Measurements from ENCODE around the gene RREB1.

The RREB1 gene

DNA sequence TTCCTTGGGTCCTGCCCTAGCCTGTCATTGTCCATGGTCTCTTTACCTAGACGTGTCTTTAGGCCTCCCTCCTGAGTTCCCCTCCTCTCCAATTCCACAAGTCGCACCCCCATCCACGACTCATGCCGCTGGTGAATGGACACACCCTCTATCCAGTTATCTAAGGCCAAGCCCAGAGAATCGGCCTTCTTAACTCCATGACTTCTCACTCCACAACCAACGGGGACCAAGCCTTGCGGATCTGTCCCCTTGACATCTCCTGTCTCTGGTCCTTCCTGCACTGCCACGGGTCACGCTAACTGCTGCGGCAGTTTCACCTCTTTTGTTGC lies 7.0 kb upstream of the RREB1 start:
- no peak for DNase-seq

DNA sequence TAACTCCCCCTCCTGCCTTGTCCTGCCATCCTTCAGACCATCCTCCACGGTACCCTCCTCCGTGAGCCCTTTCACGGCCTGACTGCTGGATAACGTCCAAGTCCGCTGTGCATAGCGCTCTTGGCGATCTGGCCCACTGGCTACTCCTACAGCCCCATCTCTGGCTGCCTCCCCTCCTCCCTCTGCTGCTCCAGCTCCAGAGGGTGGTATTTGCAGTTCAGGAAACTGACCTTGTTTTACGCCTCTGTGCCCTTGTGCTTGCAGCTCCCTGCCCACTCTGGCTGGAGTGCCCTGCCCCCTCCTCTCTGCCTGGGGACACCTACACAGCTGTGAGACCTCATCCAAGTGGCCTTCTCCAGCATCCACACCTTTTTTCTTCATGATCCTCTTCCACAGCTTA lies 6.5 kb upstream of the RREB1 start:
- DNase-seq = no peak

DNA sequence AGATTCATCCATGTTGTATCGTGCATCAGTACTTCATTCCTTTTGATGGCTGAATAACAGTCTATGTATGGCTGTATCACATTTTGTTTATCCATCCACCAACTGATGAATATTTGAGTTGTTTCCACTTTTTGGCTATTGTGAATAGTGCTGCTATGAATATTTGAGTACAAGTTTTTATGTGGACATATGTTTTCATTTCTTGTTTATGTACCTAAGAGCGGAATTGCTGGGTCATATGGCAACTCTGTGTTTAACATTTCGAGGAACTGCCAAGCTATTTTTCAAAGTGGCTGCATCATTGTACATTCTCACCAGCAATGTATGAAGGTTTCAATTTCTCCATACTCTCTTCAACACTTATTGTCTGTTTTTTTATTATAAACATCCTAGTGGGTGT lies 3.0 kb upstream of the RREB1 start:
- DNase-seq = no peak

DNA sequence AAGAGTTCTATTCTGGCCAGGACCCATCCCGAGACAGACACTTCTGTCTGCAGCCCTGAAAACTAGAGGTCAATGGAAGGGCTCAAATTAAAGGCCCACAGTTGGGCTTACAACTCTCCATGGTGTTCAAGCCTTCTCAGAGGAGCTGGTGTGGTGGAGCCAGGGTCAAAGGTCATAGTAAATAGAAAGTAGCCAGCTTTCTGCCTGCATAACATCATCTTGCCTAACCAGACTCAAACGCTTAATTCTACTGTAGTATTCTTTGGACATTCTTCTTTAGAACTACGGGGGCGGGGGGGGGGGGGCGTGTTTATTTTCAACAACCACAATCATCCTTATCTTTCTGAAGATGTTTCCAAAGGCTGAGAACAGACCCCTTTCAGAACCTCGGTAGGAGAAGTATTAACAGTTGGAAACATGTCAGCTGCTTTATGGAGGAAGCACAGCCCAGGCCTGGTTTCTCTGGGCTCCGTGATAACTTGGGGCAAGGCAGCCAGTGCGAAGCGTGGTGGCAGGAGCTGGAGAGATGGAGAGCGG lies 1.5 kb upstream of the RREB1 start:
- DNase-seq = no peak

DNA sequence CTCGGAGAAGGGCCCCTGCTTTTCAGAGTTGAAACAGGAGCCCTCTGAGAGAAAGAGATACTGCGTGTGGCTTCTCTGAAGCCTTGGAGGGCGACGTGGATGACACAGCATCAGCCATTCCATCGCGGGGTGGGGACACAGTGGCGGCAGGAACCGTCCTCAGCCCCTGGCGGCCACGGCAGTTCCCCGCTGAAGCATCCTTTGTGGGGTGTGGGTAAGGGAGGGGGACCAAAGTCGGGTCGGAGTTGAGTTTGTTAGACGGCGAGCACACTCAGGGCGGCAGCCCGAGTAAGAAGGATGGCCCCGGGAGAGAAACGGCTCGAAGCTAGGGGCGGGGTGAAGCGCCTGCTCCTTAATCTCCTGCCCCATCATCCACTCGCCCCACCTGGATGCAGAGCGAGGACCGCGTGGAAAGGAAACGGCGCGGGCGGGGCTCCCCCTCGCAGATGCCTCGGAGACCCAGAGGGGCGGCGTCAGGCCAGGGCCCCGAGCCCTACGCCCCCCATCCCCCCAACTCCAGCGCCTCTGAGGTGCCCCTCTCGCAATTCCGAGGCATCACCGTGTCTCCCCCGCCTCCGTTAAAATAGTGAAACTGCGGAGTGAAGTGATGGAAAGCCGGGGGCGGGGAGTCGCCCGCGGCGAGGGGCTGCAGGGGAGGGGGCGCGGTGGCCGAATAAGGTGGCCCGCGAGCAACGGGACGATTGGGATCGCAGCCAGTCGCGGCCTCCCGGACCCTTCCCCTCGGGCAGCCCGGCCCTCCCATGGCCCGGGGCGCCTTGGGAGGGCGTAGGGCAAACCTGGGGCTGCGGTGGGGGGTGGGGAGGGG lies 796 bp upstream of the RREB1 start:
- peak; percentile 53 for DNase-seq

DNA sequence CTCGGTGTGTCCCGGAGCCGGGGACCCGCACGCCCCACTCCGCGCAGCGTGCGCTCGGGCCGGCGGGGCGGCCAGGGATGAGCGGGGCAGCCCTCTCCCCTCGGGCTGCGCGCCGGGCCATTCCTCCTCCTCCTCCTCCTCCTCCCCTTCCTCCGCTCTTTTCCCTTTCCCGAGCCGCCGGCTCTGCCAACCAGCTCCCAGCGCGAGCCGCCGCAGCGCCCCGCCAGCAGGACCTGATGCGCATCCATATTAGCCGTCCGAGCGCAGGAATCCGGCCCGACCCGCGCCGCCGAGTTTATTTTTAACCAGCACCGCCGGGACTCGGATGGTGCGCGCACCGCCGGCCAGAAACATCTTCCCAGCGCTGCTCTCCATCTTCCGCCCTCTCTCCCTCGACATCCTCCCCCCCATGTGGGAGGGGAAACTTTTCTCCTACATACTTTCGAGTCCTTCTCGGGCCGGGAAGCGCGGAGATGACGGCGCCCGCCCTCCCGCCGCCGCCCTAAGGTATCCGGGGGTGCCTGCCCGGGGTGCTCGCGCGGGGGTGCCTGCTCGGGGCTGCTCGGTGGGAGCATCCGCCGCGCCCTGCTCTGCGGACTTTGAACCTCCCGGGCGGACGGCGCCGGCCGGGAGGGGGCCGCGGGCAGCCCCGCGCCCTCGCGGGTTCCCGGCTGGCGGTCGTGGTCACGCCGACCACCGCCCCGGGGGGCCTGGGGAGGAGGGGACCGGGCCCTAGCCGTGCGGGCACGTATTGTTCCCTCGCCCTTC lies 619 bp downstream of the RREB1 start:
- DNase-seq = no peak

DNA sequence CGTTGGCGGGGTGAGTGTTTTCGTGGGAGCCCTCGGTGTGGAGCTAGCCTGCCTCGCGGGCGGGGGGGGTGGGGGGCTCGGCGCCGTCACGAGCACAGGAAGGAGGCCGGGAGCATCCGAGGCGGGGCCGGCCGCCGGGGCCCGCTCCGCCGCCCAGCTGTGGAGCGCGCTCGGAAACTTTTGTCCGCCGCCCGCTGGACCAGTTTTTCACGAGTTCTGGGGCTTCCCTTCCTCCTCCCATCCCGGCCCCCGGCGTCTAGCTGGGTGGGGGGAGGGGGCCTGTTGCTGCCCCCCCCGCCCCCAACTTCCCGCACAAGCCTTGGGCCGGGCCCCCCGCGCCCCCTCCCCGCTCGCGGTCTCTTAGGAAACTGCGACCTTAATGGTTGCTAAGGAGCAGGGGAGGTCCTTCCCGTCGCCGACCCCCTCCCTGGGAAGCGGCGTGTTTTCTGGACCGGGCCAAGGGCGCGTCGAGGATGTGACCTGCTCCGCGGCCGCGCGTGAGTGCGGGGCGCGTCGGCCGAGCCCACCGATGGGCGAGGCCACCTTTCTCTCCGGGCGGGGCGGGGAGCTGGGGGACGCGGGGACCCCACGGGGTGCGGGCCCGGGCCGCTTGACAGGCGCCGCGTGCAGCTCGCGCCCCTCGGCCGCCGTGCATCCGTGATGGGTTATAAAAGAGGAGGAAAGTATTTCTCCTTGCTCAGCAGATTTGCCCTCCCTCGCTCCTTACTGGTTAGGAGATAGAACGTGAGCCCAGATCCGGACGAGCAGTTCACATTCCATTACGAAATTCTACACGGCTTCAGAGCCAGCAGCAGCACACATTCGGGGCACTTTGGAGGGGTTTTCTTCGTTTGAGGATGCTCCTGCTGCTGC lies 1.4 kb downstream of the RREB1 start:
- peak; percentile 16 for DNase-seq

DNA sequence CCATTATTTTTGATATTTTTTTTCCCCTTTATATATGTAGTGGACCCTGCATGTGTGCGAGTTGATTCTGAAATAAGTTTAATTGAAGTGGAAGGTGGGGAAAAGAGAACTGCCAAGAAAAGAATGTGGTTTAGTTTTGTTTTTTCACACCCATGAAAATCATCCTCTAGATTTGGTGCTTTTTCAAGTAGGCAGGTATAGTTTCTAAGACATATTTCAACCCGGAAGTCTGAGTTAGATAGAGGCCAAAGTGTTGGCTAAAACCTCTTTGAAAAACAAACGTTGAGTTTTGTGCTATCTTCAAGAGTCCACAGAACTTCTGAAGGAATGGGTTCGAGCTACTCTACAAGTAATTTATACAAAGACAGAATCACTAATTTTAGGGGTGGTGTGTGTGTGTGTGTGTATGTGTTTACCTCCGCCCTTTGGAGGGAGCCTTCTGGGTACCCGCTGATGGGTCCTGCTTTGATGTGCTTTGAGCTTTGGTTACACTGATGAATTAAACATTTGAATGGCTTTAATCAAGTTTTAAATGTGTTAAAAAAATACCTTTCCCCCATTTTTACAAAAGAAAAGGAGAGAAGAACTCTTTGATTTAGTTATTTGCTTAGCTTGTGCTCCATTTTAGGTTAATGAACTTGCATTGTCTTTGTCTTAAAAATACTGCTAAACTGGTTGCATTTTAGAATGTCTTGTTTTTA lies 2.5 kb downstream of the RREB1 start:
- DNase-seq = no peak

DNA sequence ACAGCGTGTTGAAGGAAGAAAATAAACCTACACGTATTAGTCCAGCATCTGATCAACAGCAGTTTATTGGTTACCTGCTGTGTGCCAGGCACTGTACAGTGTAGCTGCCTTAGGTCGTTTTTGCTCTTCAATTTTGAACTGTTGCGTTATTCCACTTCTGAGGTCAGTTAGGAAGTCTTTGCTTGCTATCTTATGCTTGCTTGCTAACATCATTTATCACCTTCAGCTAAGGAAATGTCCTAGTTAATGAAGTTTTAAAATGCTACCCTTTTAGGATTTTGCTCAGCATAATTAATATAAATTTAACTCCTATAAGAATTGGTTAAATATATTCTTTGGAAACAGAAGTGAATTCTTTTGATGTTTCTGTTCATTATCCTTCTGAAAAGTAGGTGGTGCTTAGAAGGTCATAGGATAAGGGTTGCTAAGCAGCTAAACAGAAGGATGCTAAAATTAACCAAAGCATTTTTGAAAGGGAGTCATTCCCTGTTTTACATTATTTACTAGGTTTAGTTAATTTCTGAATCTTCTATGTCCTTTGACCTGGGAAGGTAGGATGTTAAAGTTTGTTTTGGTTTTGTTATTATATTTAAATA lies 3.4 kb downstream of the RREB1 start:
- DNase-seq = no peak

DNA sequence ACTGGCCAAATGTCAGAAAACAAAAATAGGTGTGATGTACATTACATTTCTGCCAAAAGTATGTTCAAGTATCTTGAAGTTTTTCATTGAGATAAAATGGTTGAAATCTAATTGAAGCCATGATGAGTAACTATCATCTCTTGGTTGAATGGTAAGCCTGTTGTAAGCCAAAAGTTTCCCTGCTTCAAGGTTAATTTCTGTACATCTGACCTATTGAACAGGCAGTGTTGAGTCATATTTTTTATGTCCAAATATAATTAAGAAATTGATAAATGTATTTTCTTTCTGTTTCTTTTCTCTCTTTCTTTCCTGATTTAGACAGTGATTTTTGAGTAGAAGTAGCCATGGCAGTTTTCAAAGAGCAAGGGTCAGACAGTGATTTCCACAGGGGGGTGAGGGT lies 4.4 kb downstream of the RREB1 start:
- no peak for DNase-seq

DNA sequence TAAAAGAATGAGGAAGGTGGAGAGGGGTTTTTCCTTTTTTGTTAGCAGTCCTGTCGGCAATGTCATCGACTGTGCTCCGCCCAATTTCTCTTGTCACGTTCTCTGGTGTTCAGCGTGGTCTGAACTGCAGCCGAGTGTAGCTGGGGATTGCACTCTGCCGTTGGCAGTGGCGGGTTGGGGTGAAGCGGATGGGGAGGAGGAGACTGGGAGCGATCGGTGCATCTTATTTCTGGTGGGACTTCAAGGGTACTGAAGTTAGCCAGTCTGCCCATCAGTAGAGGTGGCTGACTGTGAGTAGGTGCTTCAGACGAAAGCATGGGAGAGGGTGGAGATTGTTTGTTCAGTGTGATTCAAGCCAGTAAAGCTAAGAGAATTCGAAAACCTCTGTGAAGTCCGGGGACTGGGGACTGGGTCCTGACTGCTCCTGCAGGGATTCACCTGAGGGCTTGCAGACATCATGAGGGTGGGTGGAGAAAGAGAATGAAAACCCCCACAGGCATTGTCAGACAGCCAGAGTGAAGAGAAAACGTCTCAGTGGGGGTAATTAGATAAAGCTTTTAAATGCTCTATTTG lies 5.1 kb downstream of the RREB1 start:
- DNase-seq = peak; percentile 28

DNA sequence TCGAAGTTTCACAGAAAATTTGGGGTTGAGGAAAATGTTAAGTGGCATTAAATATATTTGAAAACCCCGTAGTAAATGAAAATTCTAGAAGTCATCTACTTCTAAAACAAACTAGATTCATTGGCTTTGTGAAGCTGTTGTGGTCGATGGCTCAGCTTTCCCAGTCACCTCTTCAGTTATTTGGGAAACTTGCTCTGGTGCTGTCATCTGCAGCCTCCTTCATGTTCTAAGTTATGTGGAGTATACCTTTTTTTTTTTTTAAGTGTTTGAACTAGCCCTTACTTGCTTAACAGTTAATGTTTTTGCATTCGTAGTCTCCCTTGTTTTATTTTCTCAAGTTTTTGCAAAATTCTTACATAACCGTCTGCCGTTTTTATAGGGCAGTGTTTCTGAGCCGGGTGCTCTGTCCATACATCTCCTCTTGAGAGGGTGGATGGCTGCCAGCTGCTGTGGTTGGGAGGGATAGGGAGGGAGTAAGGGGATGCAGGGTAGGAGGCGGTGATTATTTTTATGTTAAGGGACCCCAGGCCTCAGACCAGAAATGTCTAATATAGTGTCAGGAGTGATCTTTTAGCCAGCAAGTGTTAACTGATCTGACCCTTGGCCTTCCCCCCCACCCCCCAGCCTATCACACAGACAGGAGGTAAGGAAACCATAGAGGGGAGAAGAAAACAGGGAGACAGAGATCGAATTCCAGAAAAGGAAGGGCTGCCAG lies 7.1 kb downstream of the RREB1 start:
- DNase-seq = no peak

DNA sequence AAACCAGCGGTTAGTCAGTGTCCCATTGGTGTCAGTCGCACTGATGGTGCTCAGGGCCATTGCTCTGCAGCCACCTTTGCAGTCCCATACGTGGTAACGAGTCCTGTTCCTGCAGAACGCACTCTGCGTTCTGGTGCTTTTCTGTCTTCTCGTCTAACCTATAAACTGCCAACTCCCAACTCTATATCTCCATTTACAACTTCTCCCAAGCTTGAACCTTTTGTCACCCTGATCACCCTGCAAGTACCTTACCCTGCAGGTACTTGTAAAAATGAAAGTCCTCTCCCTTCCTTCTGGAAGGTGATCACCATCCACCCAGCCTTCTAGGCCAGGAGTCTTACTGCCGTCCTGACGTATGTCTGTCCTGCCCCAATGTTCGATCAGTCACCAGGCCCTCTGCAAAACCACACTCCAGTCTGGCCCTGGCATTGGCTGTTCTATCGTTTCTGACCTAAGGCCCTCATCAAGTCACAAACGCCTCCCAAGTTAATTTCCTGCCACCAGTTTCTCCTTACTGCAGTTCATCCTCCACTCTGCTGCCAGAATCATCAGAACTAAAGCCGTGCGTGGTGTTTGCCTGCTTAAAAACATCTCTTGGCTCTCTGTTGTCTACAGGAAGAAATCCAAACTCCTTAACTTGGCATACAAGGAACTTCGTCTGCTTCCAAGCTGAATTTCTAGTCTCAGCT lies 7.9 kb downstream of the RREB1 start:
- DNase-seq = no peak

DNA sequence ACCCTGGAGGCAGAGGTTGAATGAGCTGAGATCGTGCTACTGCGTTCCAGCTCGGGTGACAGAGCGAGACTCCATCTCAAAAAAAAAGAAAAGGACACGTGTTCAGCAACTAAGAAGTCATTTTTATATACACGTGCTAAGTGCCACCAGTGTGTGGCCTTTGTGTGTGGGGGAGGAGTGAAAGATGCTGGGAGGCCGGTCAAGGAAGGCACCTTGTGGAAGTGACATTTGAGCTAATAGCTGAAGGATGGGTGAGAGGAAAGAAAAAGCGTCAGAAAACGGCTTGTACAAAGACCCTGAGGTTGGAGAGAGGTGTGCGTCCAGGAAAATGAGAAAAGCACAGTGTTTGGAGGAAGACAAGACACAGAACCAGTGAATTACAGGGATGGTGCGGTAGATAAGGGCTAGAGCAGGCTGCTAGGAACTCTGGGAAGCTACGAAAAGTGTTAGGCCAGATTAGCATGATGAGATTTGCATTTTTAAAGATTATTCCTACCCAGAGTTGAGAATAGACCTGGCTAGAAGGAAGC lies 11.6 kb downstream of the RREB1 start:
- no peak for DNase-seq

DNA sequence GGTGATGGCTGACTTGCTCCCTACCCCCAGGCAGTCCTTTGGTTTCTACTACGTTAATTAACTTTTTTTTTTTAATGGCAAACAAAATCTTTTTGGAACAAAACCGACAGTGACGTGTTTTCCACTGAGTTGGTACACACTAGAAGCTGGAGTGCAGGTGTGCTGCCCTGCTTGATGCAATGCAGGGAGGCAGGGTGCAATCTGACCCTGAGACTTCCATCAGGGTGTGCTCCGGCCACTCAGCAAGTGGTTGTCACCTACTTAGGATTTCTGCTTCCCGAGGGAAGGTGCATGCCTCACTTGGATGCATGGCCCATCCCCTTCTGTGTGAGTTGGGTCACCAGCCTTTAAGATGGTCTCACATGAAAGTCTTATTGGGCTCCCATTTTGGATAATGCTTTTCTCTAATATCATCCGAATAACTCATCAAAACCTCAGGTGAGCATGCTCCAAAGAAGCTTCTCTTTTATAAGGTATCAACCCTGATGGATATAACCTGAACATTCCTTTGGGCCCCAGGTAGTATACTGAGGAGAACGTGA lies 14.0 kb downstream of the RREB1 start:
- DNase-seq = no peak

DNA sequence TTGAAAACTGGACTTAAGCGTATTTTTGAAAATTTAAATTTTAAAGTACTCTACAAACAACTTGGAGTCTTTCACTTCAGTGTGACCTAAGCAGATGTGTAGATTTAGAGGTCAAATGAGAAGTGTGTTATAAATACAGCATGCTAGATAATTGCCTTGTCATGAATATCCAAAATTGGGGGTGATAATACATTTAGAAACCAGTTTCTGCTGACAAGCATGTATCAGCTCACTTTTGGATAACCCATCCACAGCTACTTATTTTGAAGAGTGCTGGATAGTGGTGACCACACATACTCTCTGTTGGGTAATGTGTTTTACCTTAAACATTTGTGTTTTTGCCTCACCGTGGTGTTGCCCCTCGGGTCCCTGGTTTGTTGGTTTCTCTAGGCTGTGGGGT lies 14.9 kb downstream of the RREB1 start:
- DNase-seq = no peak

DNA sequence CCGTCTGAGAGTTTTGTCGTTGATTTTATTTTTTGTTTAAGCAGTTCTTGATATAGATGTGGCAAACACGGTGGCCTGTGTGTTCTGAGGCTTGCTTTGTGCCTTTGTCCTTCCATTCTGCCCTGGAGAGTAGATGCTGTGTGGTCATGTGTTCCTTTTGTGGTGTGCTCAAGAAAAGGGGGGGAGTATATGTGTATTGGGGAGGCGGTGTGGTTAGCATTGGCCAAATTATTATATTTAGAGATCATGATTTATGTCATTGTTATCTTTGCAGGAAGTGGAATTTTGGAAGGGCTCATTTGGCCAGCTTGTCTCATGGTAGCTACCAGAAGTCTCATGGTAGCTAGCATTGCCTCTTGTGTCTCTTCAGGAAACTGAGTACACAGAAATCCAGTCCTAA lies 16.4 kb downstream of the RREB1 start:
- no peak for DNase-seq

DNA sequence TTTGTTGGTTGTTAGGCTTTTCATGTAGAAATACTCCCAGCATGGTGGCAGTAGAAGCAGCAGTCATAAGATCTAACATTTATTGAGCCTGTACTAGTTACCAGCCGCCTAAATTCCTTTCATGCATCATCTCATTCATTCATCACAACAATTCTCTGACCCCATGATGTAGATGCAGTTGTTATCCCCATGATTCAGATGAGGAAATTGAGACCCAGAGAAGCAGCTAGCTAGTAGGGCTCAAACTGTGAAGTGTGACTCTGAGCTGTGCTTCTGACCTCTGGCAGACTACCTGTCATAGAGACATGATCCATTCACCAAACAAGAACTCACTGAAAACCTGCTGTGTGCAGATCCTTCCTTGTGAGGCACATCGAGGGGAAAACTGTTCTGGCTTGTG lies 16.9 kb downstream of the RREB1 start:
- no peak for DNase-seq

DNA sequence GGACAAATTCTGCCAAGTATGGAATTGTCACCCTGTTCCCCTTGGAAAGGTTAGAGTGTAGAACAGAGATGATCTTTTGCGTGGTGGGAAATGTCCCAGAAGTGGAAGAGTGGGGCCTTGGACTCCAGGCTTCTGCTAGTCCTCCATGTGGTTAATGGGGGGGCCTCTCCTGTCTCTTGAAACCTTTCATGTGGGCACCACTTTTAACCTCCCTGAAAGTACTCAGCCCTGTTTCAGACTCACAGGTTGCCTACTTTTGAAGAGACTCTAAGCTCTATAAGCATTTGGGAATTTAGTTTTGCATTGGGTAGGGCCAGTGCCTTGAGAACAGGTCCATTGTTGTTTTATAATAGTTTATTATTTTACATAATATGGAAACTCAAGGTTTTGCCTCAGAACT lies 17.5 kb downstream of the RREB1 start:
- DNase-seq = no peak

DNA sequence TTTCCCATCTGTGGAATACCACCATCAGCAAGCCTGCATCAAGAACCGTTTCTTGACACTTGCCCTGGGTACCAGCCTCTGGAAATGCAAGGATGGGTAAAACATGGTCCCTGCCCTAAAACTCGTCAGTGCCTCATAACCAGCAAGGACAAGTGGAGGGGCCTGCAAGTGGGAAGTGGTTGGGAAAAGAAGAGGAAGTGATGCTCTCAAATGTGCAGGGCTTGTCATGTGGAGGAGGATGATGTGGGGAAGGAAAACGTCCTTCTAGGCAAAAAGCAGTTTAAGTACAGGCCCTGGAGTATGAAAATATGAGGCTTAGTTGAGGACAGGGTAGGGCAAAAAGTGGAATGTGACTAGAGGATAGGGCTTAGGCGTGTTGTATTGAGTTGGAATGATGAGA lies 19.0 kb downstream of the RREB1 start:
- DNase-seq = no peak

Data from effector CD8-positive, alpha-beta T cell (primary cell).